Activated T-cell treated with anti-CD3 and anti-CD28 coated beads, Interleukin-2, amount 50 U/mL, for 4 hours (primary cell): ENCODE data around the gene DNAH9. TPM values are rescaled to one million over a fixed set of nuclear protein-coding genes. Genes with fewer than 3 reads are reported as not detected.
"Not testable (repeated sequence)": the region's sequence is repeated elsewhere in the genome, so short reads cannot be mapped to it uniquely, and the experiment has no call there.

Source experiments
- ATAC-seq, 2 donors: fragments of 200-7000 bp; cut with Tn5 transposase; one replicate each; pipeline ENCODE4 v1.10.0; 2021
- DNase-seq: peaks from one replicate; pipeline ENCODE4 v3.0.0-alpha.2; 2020
- H3K27me3 Mint-ChIP-seq: one replicate; pipeline ENCODE4 v1.8.0; 2021; ENCODE audit warnings: low read depth, mixed read lengths
- H3K36me3 Mint-ChIP-seq: one replicate; pipeline ENCODE4 v1.8.0; 2022; ENCODE audit warnings: mixed read lengths; ENCODE audit not compliant: insufficient read depth
- H3K4me1 Mint-ChIP-seq: one replicate; pipeline ENCODE4 v1.8.0; 2021; ENCODE audit warnings: low read depth, mixed read lengths
- H3K4me3 Mint-ChIP-seq: one replicate; pipeline ENCODE4 v1.8.0; 2021; ENCODE audit warnings: mild to moderate bottlenecking, moderate library complexity, mixed read lengths
- H3K9me3 Mint-ChIP-seq: one replicate; pipeline ENCODE4 v1.8.0; 2021; ENCODE audit warnings: mixed read lengths
- total RNA-seq, 3 donors: library from RNA; stranded (reverse); gene quantifications; one replicate each; pipeline ENCODE4 v1.2.1, GENCODE V29; 2021

The DNAH9 gene
- total RNA-seq, 3 donors from 2014 or later = not detected

GRCh38 chr17:11969565-11969964, 371.3 kb downstream of the DNAH9 start:
- DNase-seq (no peak), ATAC-seq (no peak)
- no peaks in the 10 kb centered on the region for H3K27me3 Mint-ChIP-seq
- H3K4me3 Mint-ChIP-seq = no peak overlapping the region
- no peaks in the 10 kb centered on the region for H3K4me1 Mint-ChIP-seq
- H3K9me3 Mint-ChIP-seq = peaks cover 48% of the 10 kb centered on the region
- H3K36me3 Mint-ChIP-seq = peaks cover 49% of the 10 kb centered on the region

- not testable (repeated sequence) for H3K27me3 Mint-ChIP-seq, H3K4me3 Mint-ChIP-seq, ATAC-seq, H3K4me1 Mint-ChIP-seq, DNase-seq
- Mint-ChIP-seq H3K9me3 (peaks cover 22% of the 10 kb centered on the region), H3K36me3 (peaks cover 53% of the 10 kb centered on the region)
These were observed 374.5 kb downstream of the DNAH9 start for GRCh38 chr17:11972741-11973140.

DNA sequence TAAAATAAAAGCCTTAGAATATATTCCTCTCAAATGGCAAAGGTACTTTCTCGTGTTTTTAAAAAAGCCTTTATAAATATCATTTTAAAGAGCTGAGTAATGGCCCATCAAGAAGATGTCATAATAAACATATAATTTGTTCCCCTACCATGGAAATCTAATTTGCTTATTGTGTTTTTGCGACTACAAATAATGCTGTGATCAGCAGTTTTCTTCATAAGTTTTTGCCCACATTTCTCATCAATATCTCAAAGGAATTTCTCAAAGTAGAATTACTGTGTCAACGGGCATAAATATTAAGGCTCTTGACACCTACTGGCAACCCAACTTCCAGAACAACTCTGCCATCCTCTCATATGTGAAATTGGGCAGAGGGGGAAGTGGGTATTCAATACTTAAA, 381.5 kb downstream of the DNAH9 start:
- H3K27me3 Mint-ChIP-seq = no peaks in the 10 kb centered on the region
- ATAC-seq (no peak), DNase-seq (no peak)
- peaks cover 66% of the 10 kb centered on the region for H3K36me3 Mint-ChIP-seq
- no peak overlapping the region for H3K4me3 Mint-ChIP-seq
- H3K4me1 Mint-ChIP-seq = no peaks in the 10 kb centered on the region
- no peaks in the 10 kb centered on the region for H3K9me3 Mint-ChIP-seq

GRCh38 chr17:11980813-11981212, 382.5 kb downstream of the DNAH9 start:
- H3K27me3 Mint-ChIP-seq = no peaks in the 10 kb centered on the region
- H3K9me3 Mint-ChIP-seq = no peaks in the 10 kb centered on the region
- no peaks in the 10 kb centered on the region for H3K4me1 Mint-ChIP-seq
- ATAC-seq = no peak
- no peak for DNase-seq
- H3K36me3 Mint-ChIP-seq = peaks cover 60% of the 10 kb centered on the region
- no peak overlapping the region for H3K4me3 Mint-ChIP-seq

DNA sequence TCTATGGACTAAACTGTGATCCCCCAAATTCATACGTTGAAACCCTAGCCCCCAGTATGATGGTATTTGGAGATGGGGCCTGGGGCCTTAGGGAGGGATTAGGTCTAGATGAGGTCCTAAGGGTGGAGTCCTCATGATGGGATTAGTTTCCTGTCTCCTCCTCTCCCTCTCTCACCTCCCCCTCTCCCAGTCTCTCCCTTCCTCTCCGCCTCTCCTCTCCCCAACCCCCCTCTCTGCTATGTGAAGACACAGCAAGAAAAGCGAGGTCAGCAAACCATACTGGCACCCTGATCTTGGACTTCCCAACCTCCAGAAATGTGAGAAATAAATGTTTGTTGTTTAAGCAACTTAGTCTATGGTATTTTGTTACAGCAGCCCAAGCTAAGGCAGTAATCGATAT, 383.6 kb downstream of the DNAH9 start:
- Mint-ChIP-seq H3K9me3 (no peaks in the 10 kb centered on the region), H3K4me1 (no peaks in the 10 kb centered on the region), H3K36me3 (peaks cover 53% of the 10 kb centered on the region), H3K4me3 (no peak overlapping the region), H3K27me3 (no peaks in the 10 kb centered on the region)
- DNase-seq (no peak), ATAC-seq (no peak)

DNA sequence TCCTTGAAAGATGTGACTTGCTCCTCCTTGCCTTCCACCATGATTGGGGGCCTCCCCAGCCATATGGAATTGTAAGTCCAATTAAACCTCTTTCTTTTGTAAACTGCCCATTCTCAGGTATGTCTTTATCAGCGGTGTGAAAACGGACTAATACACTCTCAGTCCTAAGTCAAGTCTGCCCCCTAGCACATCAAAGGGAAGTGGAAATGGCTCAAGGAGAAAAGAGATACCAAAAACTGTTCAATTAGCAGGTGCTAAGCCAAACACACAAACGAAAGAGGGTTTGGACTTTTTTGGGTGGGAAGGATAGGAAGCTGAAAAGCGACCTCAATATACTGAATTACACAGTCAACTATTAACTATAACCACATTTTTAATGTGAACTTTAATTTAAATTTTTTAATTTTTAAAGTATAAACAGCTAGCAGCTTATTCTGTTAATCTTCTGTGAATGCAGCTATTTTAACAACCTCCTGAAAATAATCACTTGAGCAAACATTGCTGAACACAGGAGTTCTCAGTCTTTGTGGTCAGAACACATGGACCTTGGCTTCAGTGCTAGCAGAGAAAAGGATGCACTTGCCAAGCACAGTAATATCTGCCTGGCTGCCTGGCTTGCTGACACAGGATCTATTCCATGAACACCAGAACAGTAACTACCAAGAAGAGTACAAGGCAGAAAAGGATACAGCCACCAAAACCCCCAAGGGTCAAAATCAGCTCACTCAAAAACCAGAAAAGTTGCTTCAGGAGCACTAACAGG, 388.1 kb downstream of the DNAH9 start:
- no peak for DNase-seq
- Mint-ChIP-seq H3K36me3 (peaks cover 54% of the 10 kb centered on the region), H3K4me1 (peaks cover 9% of the 10 kb centered on the region), H3K4me3 (no peak overlapping the region), H3K27me3 (no peaks in the 10 kb centered on the region), H3K9me3 (no peaks in the 10 kb centered on the region)
- no peak for ATAC-seq

DNA sequence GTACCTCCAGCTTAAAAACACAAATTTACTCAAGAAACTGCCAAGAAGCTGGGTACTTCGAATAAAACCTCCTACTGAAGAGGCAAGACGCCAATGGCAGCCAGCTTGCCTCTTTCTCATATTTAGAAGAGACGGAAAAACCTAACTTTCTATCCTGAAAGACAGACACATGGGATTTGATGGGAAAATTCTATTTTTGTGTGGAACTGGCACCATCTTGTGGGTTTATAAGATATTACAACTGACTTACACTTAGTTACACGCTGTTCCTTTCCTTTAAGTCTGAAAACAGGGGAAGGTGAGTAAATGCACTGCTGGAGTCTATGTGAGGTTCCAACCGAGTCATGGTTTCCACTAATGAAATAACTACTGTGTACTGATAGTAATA, 388.7 kb downstream of the DNAH9 start:
- H3K4me3 Mint-ChIP-seq = no peak overlapping the region
- peaks cover 9% of the 10 kb centered on the region for H3K4me1 Mint-ChIP-seq
- no peak for ATAC-seq
- H3K36me3 Mint-ChIP-seq = peaks cover 54% of the 10 kb centered on the region
- H3K27me3 Mint-ChIP-seq = no peaks in the 10 kb centered on the region
- DNase-seq = no peak
- H3K9me3 Mint-ChIP-seq = no peaks in the 10 kb centered on the region

DNA sequence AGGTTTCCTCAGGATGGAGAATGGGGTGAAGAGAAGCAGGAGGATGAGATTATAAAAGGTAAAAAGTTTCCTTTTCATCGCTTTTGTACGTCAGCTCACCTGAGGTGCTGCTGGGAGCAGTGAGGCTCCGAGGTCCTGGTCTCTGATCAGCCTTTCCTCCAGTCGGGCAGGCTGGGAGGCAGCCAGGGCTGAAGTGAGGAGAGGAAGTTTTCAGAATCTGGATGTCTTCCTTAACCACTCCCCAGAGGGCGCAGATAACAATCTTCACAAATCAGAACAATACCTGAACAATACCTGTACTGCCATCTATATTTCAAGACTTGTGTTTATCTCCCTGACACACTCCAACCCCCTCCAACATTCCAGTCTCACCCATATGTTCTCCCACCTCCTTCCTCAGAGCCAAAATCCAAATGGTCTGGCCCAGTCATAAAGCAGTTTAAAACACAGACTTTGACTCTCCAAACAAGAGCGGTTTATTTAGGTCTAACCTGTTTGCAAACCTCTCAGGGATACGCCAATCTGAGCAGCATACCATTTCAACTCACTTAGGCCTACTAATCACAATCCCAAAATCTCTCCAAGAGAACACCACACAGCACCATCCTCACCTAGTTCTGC, 392.2 kb downstream of the DNAH9 start:
- H3K4me3 Mint-ChIP-seq = no peak overlapping the region
- no peaks in the 10 kb centered on the region for H3K27me3 Mint-ChIP-seq
- H3K36me3 Mint-ChIP-seq = peaks cover 42% of the 10 kb centered on the region

DNA sequence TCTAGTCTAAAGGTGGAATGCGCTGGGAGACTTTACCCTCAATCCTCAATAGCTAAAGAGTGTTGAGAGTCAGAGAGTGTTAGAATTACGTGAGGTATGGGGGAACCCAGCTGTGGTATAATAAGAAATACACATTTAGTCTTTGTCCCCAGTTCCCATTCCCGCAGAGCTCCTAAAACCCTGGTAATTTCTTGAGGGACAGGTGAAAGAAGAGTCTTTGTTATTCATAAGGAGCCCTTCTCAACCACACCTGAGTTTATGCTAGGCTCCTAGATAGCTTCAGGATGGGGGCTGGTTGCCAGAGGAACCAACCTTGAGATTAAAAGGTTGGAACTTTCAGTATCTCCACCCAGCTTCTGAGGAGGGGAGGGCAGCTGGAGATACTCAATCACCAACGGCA, 393.2 kb downstream of the DNAH9 start:
- DNase-seq (no peak), ATAC-seq (no peak)
- Mint-ChIP-seq H3K4me3 (no peak overlapping the region), H3K9me3 (no peaks in the 10 kb centered on the region), H3K4me1 (peaks cover 22% of the 10 kb centered on the region), H3K36me3 (peaks cover 42% of the 10 kb centered on the region), H3K27me3 (no peaks in the 10 kb centered on the region)

More for the DNA sequence above, 392.2 kb downstream of the DNAH9 start:
- ATAC-seq (no peak), DNase-seq (no peak)
- peaks cover 18% of the 10 kb centered on the region for H3K4me1 Mint-ChIP-seq
- H3K9me3 Mint-ChIP-seq = no peaks in the 10 kb centered on the region

GRCh38 chr17:11996722-11997146, 398.5 kb downstream of the DNAH9 start:
- DNase-seq (no peak), ATAC-seq (peak; percentile 25 to 36)
- Mint-ChIP-seq H3K27me3 (no peaks in the 10 kb centered on the region), H3K4me1 (peaks cover 22% of the 10 kb centered on the region), H3K4me3 (peak overlapping the region; percentile 90), H3K36me3 (peaks cover 11% of the 10 kb centered on the region), H3K9me3 (no peaks in the 10 kb centered on the region)

DNA sequence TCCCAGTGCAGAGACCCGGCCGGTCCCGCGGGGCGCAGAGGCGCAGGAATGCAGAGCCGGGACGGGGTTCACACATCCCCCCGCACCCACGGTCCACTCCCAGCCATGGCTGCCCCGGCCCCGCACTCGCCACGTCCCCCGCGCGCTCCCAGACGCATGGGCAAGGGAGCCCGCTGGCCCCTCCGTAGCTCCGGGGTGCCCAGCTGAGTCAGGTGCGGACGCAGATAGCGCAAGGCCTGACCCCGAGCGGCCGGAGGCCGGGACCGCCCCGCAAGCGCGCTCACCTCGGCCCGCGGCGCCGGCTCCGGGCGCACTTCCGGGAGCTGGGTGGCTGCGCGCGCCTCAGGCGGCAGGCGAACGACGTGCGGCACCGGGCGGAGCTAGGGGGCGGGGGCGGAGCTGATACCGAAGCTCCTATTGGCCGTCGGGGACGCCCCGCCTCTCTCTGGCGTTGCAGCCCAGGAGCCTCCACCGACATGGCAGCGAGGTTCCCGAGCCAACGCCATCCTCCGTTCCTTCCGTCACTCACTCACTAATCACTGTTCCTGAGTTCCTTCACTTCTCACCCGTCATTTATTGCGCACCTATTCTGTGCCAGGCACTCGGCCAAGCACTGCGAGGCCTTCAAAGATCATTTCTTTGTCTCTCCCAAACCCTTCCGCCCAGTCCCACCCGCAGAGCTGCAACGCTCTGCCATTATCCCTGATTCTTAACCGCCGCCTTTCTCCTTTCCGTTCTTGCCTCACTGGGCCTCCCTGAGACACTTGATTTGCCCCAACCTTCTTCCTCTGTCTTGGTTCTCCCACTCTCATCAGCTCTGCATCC, 399.1 kb downstream of the DNAH9 start, which contains the start of gene ZNF18:
ZNF18 (minus strand) TSS at position 329 of the 825 bp plus-strand sequence. CDS start 4,646 bp downstream, outside the sequence.
- peaks cover 6% of the 10 kb centered on the region for H3K36me3 Mint-ChIP-seq
- DNase-seq (peak; percentile 95), ATAC-seq (peak; percentile 98 to 99)
- peak within 1 kb of the TSS; percentile 90 for H3K4me3 Mint-ChIP-seq
- peaks cover 22% of the 10 kb centered on the region for H3K4me1 Mint-ChIP-seq
- no peaks in the 10 kb centered on the region for H3K9me3 Mint-ChIP-seq
- H3K27me3 Mint-ChIP-seq = no peaks in the 10 kb centered on the region

DNA sequence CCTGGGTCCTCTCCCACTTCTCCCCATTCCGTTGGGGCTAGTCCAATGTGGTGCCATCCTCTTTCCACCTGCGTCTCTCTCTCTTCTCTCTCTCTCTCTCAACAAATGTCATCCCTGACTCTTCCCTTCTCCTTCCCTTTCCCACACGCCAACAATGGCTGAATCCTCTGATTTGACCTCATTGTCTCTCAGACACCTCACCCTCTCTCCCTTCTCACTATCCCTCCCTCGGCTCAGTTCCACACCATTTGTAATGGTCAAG, 399.6 kb downstream of the DNAH9 start:
- peaks cover 22% of the 10 kb centered on the region for H3K4me1 Mint-ChIP-seq
- peaks cover 3% of the 10 kb centered on the region for H3K36me3 Mint-ChIP-seq
- no peaks in the 10 kb centered on the region for H3K27me3 Mint-ChIP-seq
- DNase-seq (no peak), ATAC-seq (no peak)
- peak overlapping the region; percentile 90 for H3K4me3 Mint-ChIP-seq
- H3K9me3 Mint-ChIP-seq = no peaks in the 10 kb centered on the region

- Mint-ChIP-seq H3K27me3 (no peaks in the 10 kb centered on the region), H3K9me3 (no peaks in the 10 kb centered on the region), H3K36me3 (no peaks in the 10 kb centered on the region), H3K4me1 (peaks cover 17% of the 10 kb centered on the region), H3K4me3 (no peak overlapping the region)
- DNase-seq = no peak
- no peak for ATAC-seq
These were observed 401.4 kb downstream of the DNAH9 start for GRCh38 chr17:11999696-12000095.

DNA sequence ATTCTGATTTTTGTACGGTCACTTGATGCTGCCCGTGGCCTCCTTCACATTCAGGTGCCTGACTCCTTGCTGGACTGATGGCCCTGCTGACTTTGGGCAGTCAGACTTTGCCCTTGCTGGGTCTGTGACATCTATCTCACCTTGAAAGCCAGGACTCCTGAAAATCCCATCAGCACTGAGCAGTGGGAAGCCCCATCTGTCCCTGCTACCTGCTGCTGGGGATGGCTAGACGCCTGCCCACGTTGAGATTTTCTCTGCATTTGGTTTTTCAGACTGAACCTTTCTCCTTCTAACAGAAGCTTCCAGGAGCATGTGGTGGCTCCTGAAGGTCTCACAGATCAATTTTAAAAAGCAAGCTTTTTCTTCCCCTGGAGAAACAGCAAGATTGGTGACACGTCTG, 409.2 kb downstream of the DNAH9 start:
- Mint-ChIP-seq H3K9me3 (no peaks in the 10 kb centered on the region), H3K36me3 (no peaks in the 10 kb centered on the region), H3K4me3 (no peak overlapping the region), H3K27me3 (peaks cover 2% of the 10 kb centered on the region), H3K4me1 (no peaks in the 10 kb centered on the region)
- ATAC-seq (no peak), DNase-seq (no peak)
